COLO668 (cell line): ENCODE measurements around the gene MXD1.
"Not testable (repeated sequence)": the region's sequence is repeated elsewhere in the genome, so short reads cannot be mapped to it uniquely, and the experiment has no call there.

Experiments
- DNase-seq: peaks from one replicate; lab custom pipeline; 2025; ENCODE audit not compliant: unreplicated experiment; lab: John Stamatoyannopoulos, UW

MXD1 gene

GRCh38 chr2:69914950-69915945 lies at the start of gene MXD1:
TSS of gene MXD1 (plus strand) at chr2:69915109. CDS start at chr2:69915331, 222 bp downstream.
- peak; percentile 41 for DNase-seq

- DNase-seq: no peak
Measured at GRCh38 chr2:69888451-69888850, 26.5 kb upstream of the MXD1 start.

GRCh38 chr2:69889302-69889701 lies 25.6 kb upstream of the MXD1 start:
- DNase-seq: no peak

GRCh38 chr2:69890881-69891280 lies 24.0 kb upstream of the MXD1 start:
- DNase-seq: no peak

GRCh38 chr2:69892838-69893424 lies 22.0 kb upstream of the MXD1 start:
- DNase-seq: peak; percentile 5

GRCh38 chr2:69893684-69894551 lies 21.0 kb upstream of the MXD1 start, which contains the start of gene SNRNP27:
TSS of gene SNRNP27 (plus strand) at chr2:69893956. CDS start at chr2:69893985, 29 bp downstream.
- peak; percentile 76 for DNase-seq

GRCh38 chr2:69894737-69895136 lies 20.2 kb upstream of the MXD1 start:
- DNase-seq: not testable (repeated sequence)

- no peak for DNase-seq
Measured at GRCh38 chr2:69902213-69902922, 12.5 kb upstream of the MXD1 start.

- no peak for DNase-seq
Measured at GRCh38 chr2:69907216-69907615, 7.7 kb upstream of the MXD1 start.

- DNase-seq: no peak
Measured at GRCh38 chr2:69911985-69912563, 2.8 kb upstream of the MXD1 start.

- peak; percentile 99 for DNase-seq
Measured at GRCh38 chr2:69914164-69914949, 552 bp upstream of the MXD1 start.

- DNase-seq: no peak
Measured at GRCh38 chr2:69916106-69916505, 1.2 kb downstream of the MXD1 start.

- DNase-seq: no peak
Measured at GRCh38 chr2:69917852-69918251, 2.9 kb downstream of the MXD1 start.

- DNase-seq: no peak
Measured at GRCh38 chr2:69918401-69918800, 3.5 kb downstream of the MXD1 start.

- no peak for DNase-seq
Measured at GRCh38 chr2:69923116-69923515, 8.2 kb downstream of the MXD1 start.

- no peak for DNase-seq
Measured at GRCh38 chr2:69926849-69927515, 12.1 kb downstream of the MXD1 start.

GRCh38 chr2:69931832-69932595 lies 17.1 kb downstream of the MXD1 start:
- DNase-seq: no peak

GRCh38 chr2:69932596-69932922 lies 17.6 kb downstream of the MXD1 start:
- DNase-seq: no peak
